ENCODE results near the gene CAB39.

Gene CAB39

GRCh38 chr2:230797515-230798495 is 85.2 kb downstream of the CAB39 start:
- no peak for ATAC-seq (ENCODE audit: low read depth)
- TF ChIP-seq CTCF (IDR thresholded peaks at IDR 0.05; ENCODE audit: poor library complexity, severe bottlenecking), result no peak
- Histone ChIP-seq H3K9me3 (ENCODE audit: severe bottlenecking) (no peaks in the 10 kb centered on the region), H3K4me3 (ENCODE audit: severe bottlenecking) (no peak overlapping the region), H3K27ac (ENCODE audit: poor library complexity, severe bottlenecking) (peak overlapping the region; percentile 96), H3K4me1 (ENCODE audit: insufficient read depth, poor library complexity, severe bottlenecking) (peaks cover 45% of the 10 kb centered on the region), H3K36me3 (ENCODE audit: low read depth) (peaks cover 74% of the 10 kb centered on the region), H3K27me3 (ENCODE audit: insufficient read depth, poor library complexity, severe bottlenecking) (no peaks in the 10 kb centered on the region)
- no peak for DNase-seq (ENCODE audit: low spot score)

GRCh38 chr2:230798769-230799399 is 86.2 kb downstream of the CAB39 start:
- Histone ChIP-seq H3K4me1 (ENCODE audit: insufficient read depth, poor library complexity, severe bottlenecking) (peaks cover 34% of the 10 kb centered on the region), H3K36me3 (ENCODE audit: low read depth) (peaks cover 75% of the 10 kb centered on the region), H3K27ac (ENCODE audit: poor library complexity, severe bottlenecking) (peak overlapping the region; percentile 96), H3K4me3 (ENCODE audit: severe bottlenecking) (no peak overlapping the region), H3K27me3 (ENCODE audit: insufficient read depth, poor library complexity, severe bottlenecking) (no peaks in the 10 kb centered on the region), H3K9me3 (ENCODE audit: severe bottlenecking) (no peaks in the 10 kb centered on the region)
- peak; percentile 85 for TF ChIP-seq CTCF (IDR thresholded peaks at IDR 0.05; ENCODE audit: poor library complexity, severe bottlenecking)
- no peak for DNase-seq (ENCODE audit: low spot score)
- ATAC-seq (ENCODE audit: low read depth), result peak; percentile 24; the same call in 1 of the 3 replicates

GRCh38 chr2:230805353-230806017 is 92.8 kb downstream of the CAB39 start:
- Histone ChIP-seq H3K27me3 (ENCODE audit: insufficient read depth, poor library complexity, severe bottlenecking) (no peaks in the 10 kb centered on the region), H3K9me3 (ENCODE audit: severe bottlenecking) (no peaks in the 10 kb centered on the region), H3K27ac (ENCODE audit: poor library complexity, severe bottlenecking) (no peak overlapping the region), H3K4me1 (ENCODE audit: insufficient read depth, poor library complexity, severe bottlenecking) (no peaks in the 10 kb centered on the region), H3K36me3 (ENCODE audit: low read depth) (peaks cover 62% of the 10 kb centered on the region), H3K4me3 (ENCODE audit: severe bottlenecking) (no peak overlapping the region)
- ATAC-seq (ENCODE audit: low read depth), result no peak
- TF ChIP-seq CTCF (IDR thresholded peaks at IDR 0.05; ENCODE audit: poor library complexity, severe bottlenecking), result no peak
- no peak for DNase-seq (ENCODE audit: low spot score)

- DNase-seq (ENCODE audit: low spot score) (no peak), ATAC-seq (ENCODE audit: low read depth) (no peak)
- Histone ChIP-seq H3K27ac (ENCODE audit: poor library complexity, severe bottlenecking) (no peak overlapping the region), H3K4me3 (ENCODE audit: severe bottlenecking) (no peak overlapping the region), H3K27me3 (ENCODE audit: insufficient read depth, poor library complexity, severe bottlenecking) (no peaks in the 10 kb centered on the region), H3K36me3 (ENCODE audit: low read depth) (peaks cover 64% of the 10 kb centered on the region), H3K4me1 (ENCODE audit: insufficient read depth, poor library complexity, severe bottlenecking) (no peaks in the 10 kb centered on the region), H3K9me3 (ENCODE audit: severe bottlenecking) (no peaks in the 10 kb centered on the region)
- no peak for TF ChIP-seq CTCF (IDR thresholded peaks at IDR 0.05; ENCODE audit: poor library complexity, severe bottlenecking)
These were observed 95.1 kb downstream of the CAB39 start for GRCh38 chr2:230807729-230808128.
